IMR-90 (cell line): ENCODE data around the gene MPG. TPM values are rescaled to one million over a fixed set of nuclear protein-coding genes. Genes with fewer than 3 reads are reported as not detected.

Experiments used
- ATAC-seq: fragments of 200-7000 bp; cut with Tn5 transposase; 2 replicates; pipeline ENCODE4 v1.9.1; 2020; ENCODE audit warnings: low read depth, mild to moderate bottlenecking, moderate library complexity
- BruUV-seq: library from RNA; stranded (reverse); fragments of 400-500 nt; replicated peaks from 2 replicates; lab custom pipeline; 2021; lab: Mats Ljungman, UMichigan
- CTCF ChIA-PET: fragments of 300-600 bp; formaldehyde crosslinking; extraction: SDS; loops from one replicate; lab custom pipeline; 2021; ENCODE audit warnings: antibody characterized with exemption; lab: Yijun Ruan, JAX
- POLR2A ChIA-PET: fragments of 300-600 bp; sonication (Branson Sonifier 250); formaldehyde crosslinking; loops from one replicate; lab custom pipeline; 2022; ENCODE audit warnings: antibody characterized with exemption; ENCODE audit not compliant: unreplicated experiment; lab: Charles Lee
- DNase-seq: peaks from one replicate; pipeline ENCODE4 v3.0.0; 2013
- H2AFZ ChIP-seq: replicated peaks from 2 replicates; pipeline ENCODE3; 2013; ENCODE audit warnings: low read length, mild to moderate bottlenecking; ENCODE audit not compliant: poor library complexity
- H2AK5ac ChIP-seq: 2 replicates; pipeline ENCODE4 v1.6.1; 2013; ENCODE audit warnings: low read depth, low read length, inconsistent platforms
- H2AK9ac ChIP-seq: replicated peaks from 2 replicates; pipeline ENCODE3; 2013; ENCODE audit warnings: mild to moderate bottlenecking, low read depth, low read length, moderate library complexity; ENCODE audit not compliant: poor library complexity
- H2BK120ac ChIP-seq: 2 replicates; pipeline ENCODE4 v1.6.1; 2013; ENCODE audit warnings: low read depth, low read length, inconsistent platforms
- H2BK15ac ChIP-seq: 3 replicates; pipeline ENCODE4 v1.6.1; 2013; ENCODE audit warnings: low read depth, low read length, inconsistent platforms
- H2BK20ac ChIP-seq: 2 replicates; pipeline ENCODE4 v1.6.1; 2013; ENCODE audit warnings: low read depth, mild to moderate bottlenecking, inconsistent platforms, low read length, moderate library complexity
- H2BK5ac ChIP-seq: 2 replicates; pipeline ENCODE4 v1.6.1; 2013; ENCODE audit warnings: mild to moderate bottlenecking, low read depth, low read length, inconsistent platforms; ENCODE audit not compliant: poor library complexity, severe bottlenecking
- H3K14ac ChIP-seq: replicated peaks from 2 replicates; pipeline ENCODE4 v1.6.1; 2013; ENCODE audit warnings: low read depth, low read length, inconsistent platforms
- H3K18ac ChIP-seq: 2 replicates; pipeline ENCODE4 v1.6.1; 2013; ENCODE audit warnings: low read depth, low read length, control low read depth
- H3K23ac ChIP-seq: 2 replicates; pipeline ENCODE4 v1.6.1; 2013; ENCODE audit warnings: low read depth, low read length, inconsistent platforms
- H3K27ac ChIP-seq: 2 replicates; pipeline ENCODE4 v1.5.1; 2013; ENCODE audit warnings: mild to moderate bottlenecking, control low read depth, low read length; ENCODE audit not compliant: insufficient read depth
- H3K27me3 ChIP-seq: 2 replicates; pipeline ENCODE4 v1.6.1; 2013; ENCODE audit warnings: low read length; ENCODE audit not compliant: control insufficient read depth, insufficient read depth
- H3K36me3 ChIP-seq: 2 replicates; pipeline ENCODE4 v1.6.1; 2013; ENCODE audit warnings: low read length, mixed read lengths; ENCODE audit not compliant: control insufficient read depth, insufficient read depth
- H3K4ac ChIP-seq: 2 replicates; pipeline ENCODE4 v1.6.1; 2013; ENCODE audit warnings: low read depth, low read length, inconsistent platforms
- H3K4me1 ChIP-seq: 2 replicates; pipeline ENCODE4 v1.6.1; 2013; ENCODE audit warnings: low read length, mixed read lengths; ENCODE audit not compliant: control insufficient read depth, insufficient read depth
- H3K4me2 ChIP-seq: 2 replicates; pipeline ENCODE4 v1.6.1; 2013; ENCODE audit warnings: low read depth, mild to moderate bottlenecking, control low read depth, low read length, moderate library complexity
- H3K4me3 ChIP-seq: 2 replicates; pipeline ENCODE4 v1.5.1; 2013; ENCODE audit warnings: low read depth, mild to moderate bottlenecking, control low read depth, low read length, moderate library complexity; ENCODE audit not compliant: insufficient read depth
- H3K56ac ChIP-seq: 2 replicates; pipeline ENCODE4 v1.6.1; 2013; ENCODE audit warnings: low read length, inconsistent platforms; ENCODE audit not compliant: insufficient read depth; ENCODE audit errors: extremely low read depth
- H3K79me1 ChIP-seq, 2 experiments: 2 replicates each; pipeline ENCODE4 v1.6.1; 2013; ENCODE audit warnings: low read length in 2 of 2, inconsistent platforms in 1 of 2, low read depth in 1 of 2
- H3K9ac ChIP-seq: 2 replicates; pipeline ENCODE4 v1.6.1; 2013; ENCODE audit warnings: low read depth, low read length, control low read depth
- H3K9me1 ChIP-seq: 2 replicates; pipeline ENCODE4 v1.6.1; 2013; ENCODE audit warnings: low read length, inconsistent platforms; ENCODE audit not compliant: insufficient read depth
- H3K9me3 ChIP-seq: 2 replicates; pipeline ENCODE4 v1.6.1; 2013; ENCODE audit warnings: low read length; ENCODE audit not compliant: control insufficient read depth, insufficient read depth
- H4K20me1 ChIP-seq: 2 replicates; pipeline ENCODE4 v1.6.1; 2013; ENCODE audit warnings: low read length, inconsistent platforms; ENCODE audit not compliant: insufficient read depth
- H4K5ac ChIP-seq: 2 replicates; pipeline ENCODE4 v1.6.1; 2013; ENCODE audit warnings: mild to moderate bottlenecking, low read depth, low read length, control low read depth
- H4K8ac ChIP-seq, 2 experiments: 2 replicates each; pipeline ENCODE4 v1.6.1; 2013; ENCODE audit warnings: low read depth in 2 of 2, low read length in 2 of 2, control low read depth in 1 of 2, inconsistent platforms in 1 of 2
- H4K91ac ChIP-seq: 2 replicates; pipeline ENCODE4 v1.6.1; 2013; ENCODE audit warnings: low read depth, low read length, inconsistent platforms; ENCODE audit not compliant: insufficient read depth
- CEBPB ChIP-seq: IDR thresholded peaks from 2 replicates; pipeline ENCODE4 v1.6.1; 2012; ENCODE audit warnings: low read depth, low read length, improper control_type of control experiment
- RCOR1 ChIP-seq: IDR thresholded peaks from 2 replicates; pipeline ENCODE4 v1.6.1; 2012; ENCODE audit warnings: mild to moderate bottlenecking, low read length, improper control_type of control experiment; ENCODE audit not compliant: insufficient replicate concordance
- WGBS, 2 experiments: methylation state at CpG; one replicate each; pipeline versions ENCODE4 v1.1.5 to v1.1.7; 2013; ENCODE audit warnings: missing lambda C conversion rate in 2 of 2; ENCODE audit not compliant: insufficient read length in 1 of 2; ENCODE audit errors: extremely low coverage in 2 of 2; 5-methylcytosine and 5-hydroxymethylcytosine counted together
- dilution Hi-C: fragments of 300-500 bp; cut with HindIII; formaldehyde crosslinking; loops from one replicate; pipeline ENCODE4 v1.14.3; 2018; ENCODE audit warnings: low sequenced_read_pairs; ENCODE audit not compliant: unreplicated experiment
- in situ Hi-C: fragments of 300-500 bp; cut with MboI; formaldehyde crosslinking; loops from 3 replicates; pipeline ENCODE4 v1.14.3; 2019; ENCODE audit warnings: low sequenced_read_pairs, inconsistent platforms, mixed read lengths
- intact Hi-C: fragments of 100-400 bp; cut with micrococcal nuclease; formaldehyde crosslinking; loops from 2 replicates; pipeline ENCODE4 v1.10.0; 2022
- polyA plus RNA-seq, 3 experiments: library from polyadenylated mRNA; depleted of rRNA; stranded (reverse); fragments of >200 nt; gene quantifications; 2 replicates each; pipeline ENCODE4 v1.2.3, GENCODE V29; 2012; ENCODE audit warnings: low replicate concordance in 1 of 3
- total RNA-seq: library from RNA; depleted of rRNA; stranded (reverse); fragments of >200 nt; gene quantifications from 2 replicates; pipeline ENCODE4 v1.2.3, GENCODE V29; 2012
- TF ChIP-seq, protein P1 (sequence below): fragments of 150-350 bp; IDR thresholded peaks from 2 replicates; pipeline ENCODE4 v1.6.1; 2017; ENCODE audit warnings: mild to moderate bottlenecking, antibody characterized with exemption, low read length, low read depth

The MPG gene
- total and polyA plus RNA-seq, 2 of the 4 experiments (the other 2 are of a cell fraction): 66.7 to 135 TPM

DNA sequence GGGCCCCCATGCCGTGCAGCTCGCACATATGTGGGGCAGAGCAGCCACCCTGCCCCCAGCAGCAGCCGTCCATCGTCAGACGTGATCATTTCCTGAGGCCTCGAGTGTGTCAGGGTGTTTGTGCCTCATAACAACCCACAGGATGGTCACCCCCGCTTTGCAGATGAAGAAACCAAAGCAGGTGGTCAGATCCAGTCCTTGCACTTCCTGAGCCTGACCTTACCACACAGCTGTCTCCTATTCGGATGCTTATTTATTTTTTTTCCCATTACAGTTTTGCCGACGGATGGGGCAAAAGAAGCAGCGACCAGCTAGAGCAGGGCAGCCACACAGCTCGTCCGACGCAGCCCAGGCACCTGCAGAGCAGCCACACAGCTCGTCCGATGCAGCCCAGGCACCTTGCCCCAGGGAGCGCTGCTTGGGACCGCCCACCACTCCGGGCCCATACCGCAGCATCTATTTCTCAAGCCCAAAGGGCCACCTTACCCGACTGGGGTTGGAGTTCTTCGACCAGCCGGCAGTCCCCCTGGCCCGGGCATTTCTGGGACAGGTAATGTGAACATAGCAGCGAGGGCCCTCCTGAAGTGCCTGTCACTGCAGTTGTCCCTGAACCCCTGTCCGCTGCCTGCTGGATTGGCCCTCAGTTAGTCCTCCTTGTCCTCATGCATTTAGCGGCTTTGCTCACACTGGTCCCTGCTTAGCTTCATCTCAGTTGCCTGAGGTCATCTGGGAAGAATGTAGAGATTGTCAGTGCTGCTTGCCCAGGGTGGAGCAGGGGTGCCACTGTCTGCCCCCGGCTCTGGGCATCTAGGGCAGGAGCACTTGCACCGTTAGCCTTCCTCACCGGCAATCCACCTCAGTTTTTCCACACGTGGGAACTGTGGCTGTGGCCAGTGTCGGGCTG, 1.4 kb downstream of the MPG start:
- no peaks in the 10 kb centered on the region for H3K9me3 ChIP-seq
- peak; percentile 73 for DNase-seq
- no peak overlapping the region for H2BK20ac ChIP-seq
- H3K27ac ChIP-seq: peak overlapping the region; percentile 89
- H2BK5ac ChIP-seq: peak overlapping the region; percentile 80
- WGBS, 2 experiments: 73% methylated on average over 24 of the region's 32 CpGs; no CpG with 5 or more reads in 1 of the 2 experiments
- peak overlapping the region; percentile 93 for H3K9ac ChIP-seq
- dilution Hi-C loops (no loop called here), in situ Hi-C loops (no loop called here), intact Hi-C loops (no loop called here)
- H4K91ac ChIP-seq: peak overlapping the region; percentile 84
- H3K4me2 ChIP-seq: peak overlapping the region; percentile 98
- TF ChIP-seq, protein P1, sequence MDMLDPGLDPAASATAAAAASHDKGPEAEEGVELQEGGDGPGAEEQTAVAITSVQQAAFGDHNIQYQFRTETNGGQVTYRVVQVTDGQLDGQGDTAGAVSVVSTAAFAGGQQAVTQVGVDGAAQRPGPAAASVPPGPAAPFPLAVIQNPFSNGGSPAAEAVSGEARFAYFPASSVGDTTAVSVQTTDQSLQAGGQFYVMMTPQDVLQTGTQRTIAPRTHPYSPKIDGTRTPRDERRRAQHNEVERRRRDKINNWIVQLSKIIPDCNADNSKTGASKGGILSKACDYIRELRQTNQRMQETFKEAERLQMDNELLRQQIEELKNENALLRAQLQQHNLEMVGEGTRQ: no peak
- TF ChIP-seq CEBPB (peak; percentile 67), RCOR1 (peak; percentile 33)
- H3K18ac ChIP-seq: no peak overlapping the region
- H4K8ac ChIP-seq: peak overlapping the region; percentile 57 to 62
- H2AFZ ChIP-seq: peak overlapping the region; percentile 66
- H3K4me1 ChIP-seq: peaks cover 39% of the 10 kb centered on the region
- ATAC-seq: no peak
- peaks cover 19% of the 10 kb centered on the region; the same call in 1 of the 2 replicates for H3K9me1 ChIP-seq
- peak overlapping the region; percentile 98 for H2AK9ac ChIP-seq
- H3K14ac ChIP-seq: peak overlapping the region; percentile 85; the same call in 1 of the 2 replicates
- no peak overlapping the region for H4K5ac ChIP-seq
- H2BK15ac ChIP-seq: no peak overlapping the region
- BruUV-seq: no TSS peak
- H2BK120ac ChIP-seq: peak overlapping the region; percentile 11; the same call in 1 of the 2 replicates
- peak overlapping the region; percentile 70 for H3K4ac ChIP-seq
- H3K27me3 ChIP-seq: no peaks in the 10 kb centered on the region
- H4K20me1 ChIP-seq: peaks cover 19% of the 10 kb centered on the region
- peak overlapping the region; percentile 93 for H2AK5ac ChIP-seq
- H3K23ac ChIP-seq: peak overlapping the region; percentile 80; the same call in 1 of the 2 replicates
- H3K56ac ChIP-seq: no peak overlapping the region
- H3K36me3 ChIP-seq: peaks cover 26% of the 10 kb centered on the region
- H3K79me1 ChIP-seq: peaks cover 4 to 47% of the 10 kb centered on the region in 2 experiments
- peak overlapping the region; percentile 85 for H3K4me3 ChIP-seq
- ChIA-PET POLR2A (interaction anchor here (0.6 kb wide), 1 partner anchor 18 kb away, joined by 3 read pairs; no protein-coding TSS in a partner anchor), CTCF (interaction anchor here (1.6 kb wide), 1 partner anchor 14 kb away, joined by 6 read pairs; no protein-coding TSS in a partner anchor)
